ENCODE results near the gene STK32C.

The STK32C gene

GRCh38 chr10:132303361-132304115, 4.2 kb downstream of the STK32C start:
- TF ChIP-seq GABPA (IDR thresholded peaks at IDR 0.05; ENCODE audit: low read depth) (no peak), CTCF (IDR thresholded peaks at IDR 0.05; ENCODE audit: insufficient read depth, low read length) (no peak), SPI1 (IDR thresholded peaks at IDR 0.05; ENCODE audit: borderline replicate concordance, low read depth) (no peak), POLR2AphosphoS5 (IDR thresholded peaks at IDR 0.05; ENCODE audit: low read depth) (no peak), REST (IDR thresholded peaks at IDR 0.05; ENCODE audit: insufficient replicate concordance, low read depth) (no peak)
- Histone ChIP-seq H3K4me3 (replicated peaks; ENCODE audit: insufficient read depth, low read length) (no peak overlapping the region), H3K27ac (replicated peaks) (no peak overlapping the region), H3K27me3 (ENCODE audit: insufficient read depth, poor library complexity, severe bottlenecking) (peaks cover 13% of the 10 kb centered on the region)
- no peak for DNase-seq (ENCODE audit: low read depth in 1 of 2, low spot score in 1 of 2)

- no peak overlapping the region for H3K4me3 ChIP-seq (replicated peaks; ENCODE audit: insufficient read depth, low read length)
- no peak for DNase-seq (ENCODE audit: low read depth in 1 of 2, low spot score in 1 of 2)
- no peak for TF ChIP-seq SPI1 (IDR thresholded peaks at IDR 0.05; ENCODE audit: borderline replicate concordance, low read depth)
- no peak for TF ChIP-seq CTCF (IDR thresholded peaks at IDR 0.05; ENCODE audit: insufficient read depth, low read length)
- TF ChIP-seq GABPA (IDR thresholded peaks at IDR 0.05; ENCODE audit: low read depth) = no peak
- no peak for TF ChIP-seq POLR2AphosphoS5 (IDR thresholded peaks at IDR 0.05; ENCODE audit: low read depth)
- TF ChIP-seq REST (IDR thresholded peaks at IDR 0.05; ENCODE audit: insufficient replicate concordance, low read depth) = no peak
- no peak overlapping the region for H3K27ac ChIP-seq (replicated peaks)
- H3K27me3 ChIP-seq (ENCODE audit: insufficient read depth, poor library complexity, severe bottlenecking) = peaks cover 13% of the 10 kb centered on the region
Observed at GRCh38 chr10:132302421-132303310, 5.1 kb downstream of the STK32C start.

DNA sequence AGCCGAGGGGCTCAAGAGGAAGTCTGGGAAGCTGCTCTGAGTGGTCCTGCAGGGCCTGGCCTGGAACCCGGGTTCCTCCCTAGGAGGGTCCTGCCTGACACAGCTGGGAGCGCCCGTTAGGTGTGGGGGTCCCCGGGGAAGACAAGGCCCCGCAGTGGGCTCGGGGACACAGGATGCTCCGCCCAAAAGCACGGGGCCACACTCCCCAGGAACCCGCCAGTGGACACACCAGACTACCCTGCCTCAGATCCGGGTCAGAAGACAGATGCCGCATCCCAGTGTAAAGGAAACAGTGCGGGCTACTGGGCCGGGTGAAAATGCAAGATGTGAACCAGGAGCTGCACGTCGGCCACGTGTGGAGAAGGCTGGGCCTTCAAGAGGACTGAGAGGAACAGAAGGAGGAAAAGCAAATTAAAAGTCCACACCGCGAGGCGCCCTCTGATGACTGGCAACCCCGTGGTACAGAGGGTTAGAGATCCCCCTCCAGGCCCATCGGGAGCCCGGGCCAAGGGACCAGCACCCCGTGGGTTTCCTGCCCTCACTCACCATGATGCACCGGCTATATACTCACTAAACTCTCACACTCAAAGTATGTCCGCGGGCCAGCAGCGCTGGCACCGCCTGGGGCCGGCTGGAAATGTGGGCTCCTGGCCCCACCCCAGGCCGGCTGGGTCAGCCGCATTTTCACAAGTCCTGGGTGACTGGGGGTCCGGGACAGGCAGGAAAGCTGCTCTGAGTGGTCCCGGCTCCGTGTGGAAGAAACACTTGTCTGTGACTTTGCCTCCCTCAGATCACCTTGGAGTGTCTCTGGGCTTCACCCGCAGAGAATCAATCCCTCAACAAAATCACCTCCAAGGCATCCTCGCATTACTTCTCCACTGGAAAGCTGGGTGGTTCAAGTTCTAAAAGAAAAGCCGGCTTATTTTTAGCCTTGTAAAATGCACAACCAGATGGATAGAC, 6.1 kb downstream of the STK32C start:
- DNase-seq (ENCODE audit: low read depth in 1 of 2, low spot score in 1 of 2) = no peak
- peaks cover 9% of the 10 kb centered on the region for H3K27me3 ChIP-seq (ENCODE audit: insufficient read depth, poor library complexity, severe bottlenecking)
- H3K4me3 ChIP-seq (replicated peaks; ENCODE audit: insufficient read depth, low read length) = no peak overlapping the region
- H3K27ac ChIP-seq (replicated peaks) = no peak overlapping the region
- TF ChIP-seq REST (IDR thresholded peaks at IDR 0.05; ENCODE audit: insufficient replicate concordance, low read depth) (no peak), GABPA (IDR thresholded peaks at IDR 0.05; ENCODE audit: low read depth) (no peak), SPI1 (IDR thresholded peaks at IDR 0.05; ENCODE audit: borderline replicate concordance, low read depth) (no peak), CTCF (IDR thresholded peaks at IDR 0.05; ENCODE audit: insufficient read depth, low read length) (no peak), POLR2AphosphoS5 (IDR thresholded peaks at IDR 0.05; ENCODE audit: low read depth) (no peak)
